IMR-90 (cell line): Measurements from ENCODE around the gene USP6NL. TPM values are rescaled to one million over a fixed set of nuclear protein-coding genes. Genes with fewer than 3 reads are reported as not detected.

Experiments used
- ATAC-seq: fragments of 200-7000 bp; cut with Tn5 transposase; 2 replicates; pipeline ENCODE4 v1.9.1; 2020; ENCODE audit warnings: low read depth, mild to moderate bottlenecking, moderate library complexity
- BruUV-seq: library from RNA; stranded (reverse); fragments of 400-500 nt; replicated peaks from 2 replicates; lab custom pipeline; 2021; lab: Mats Ljungman, UMichigan
- CTCF ChIA-PET: fragments of 300-600 bp; formaldehyde crosslinking; extraction: SDS; loops from one replicate; lab custom pipeline; 2021; ENCODE audit warnings: antibody characterized with exemption; lab: Yijun Ruan, JAX
- POLR2A ChIA-PET: fragments of 300-600 bp; sonication (Branson Sonifier 250); formaldehyde crosslinking; loops from one replicate; lab custom pipeline; 2022; ENCODE audit warnings: antibody characterized with exemption; ENCODE audit not compliant: unreplicated experiment; lab: Charles Lee
- DNase-seq: peaks from one replicate; pipeline ENCODE4 v3.0.0; 2013
- H2AFZ ChIP-seq: replicated peaks from 2 replicates; pipeline ENCODE3; 2013; ENCODE audit warnings: low read length, mild to moderate bottlenecking; ENCODE audit not compliant: poor library complexity
- H2AK5ac ChIP-seq: 2 replicates; pipeline ENCODE4 v1.6.1; 2013; ENCODE audit warnings: low read depth, low read length, inconsistent platforms
- H2AK9ac ChIP-seq: replicated peaks from 2 replicates; pipeline ENCODE3; 2013; ENCODE audit warnings: mild to moderate bottlenecking, low read depth, low read length, moderate library complexity; ENCODE audit not compliant: poor library complexity
- H2BK120ac ChIP-seq: 2 replicates; pipeline ENCODE4 v1.6.1; 2013; ENCODE audit warnings: low read depth, low read length, inconsistent platforms
- H2BK15ac ChIP-seq: 3 replicates; pipeline ENCODE4 v1.6.1; 2013; ENCODE audit warnings: low read depth, low read length, inconsistent platforms
- H2BK20ac ChIP-seq: 2 replicates; pipeline ENCODE4 v1.6.1; 2013; ENCODE audit warnings: low read depth, mild to moderate bottlenecking, inconsistent platforms, low read length, moderate library complexity
- H2BK5ac ChIP-seq: 2 replicates; pipeline ENCODE4 v1.6.1; 2013; ENCODE audit warnings: mild to moderate bottlenecking, low read depth, low read length, inconsistent platforms; ENCODE audit not compliant: poor library complexity, severe bottlenecking
- H3K14ac ChIP-seq: replicated peaks from 2 replicates; pipeline ENCODE4 v1.6.1; 2013; ENCODE audit warnings: low read depth, low read length, inconsistent platforms
- H3K18ac ChIP-seq: 2 replicates; pipeline ENCODE4 v1.6.1; 2013; ENCODE audit warnings: low read depth, low read length, control low read depth
- H3K23ac ChIP-seq: 2 replicates; pipeline ENCODE4 v1.6.1; 2013; ENCODE audit warnings: low read depth, low read length, inconsistent platforms
- H3K27ac ChIP-seq: 2 replicates; pipeline ENCODE4 v1.5.1; 2013; ENCODE audit warnings: mild to moderate bottlenecking, control low read depth, low read length; ENCODE audit not compliant: insufficient read depth
- H3K27me3 ChIP-seq: 2 replicates; pipeline ENCODE4 v1.6.1; 2013; ENCODE audit warnings: low read length; ENCODE audit not compliant: control insufficient read depth, insufficient read depth
- H3K36me3 ChIP-seq: 2 replicates; pipeline ENCODE4 v1.6.1; 2013; ENCODE audit warnings: low read length, mixed read lengths; ENCODE audit not compliant: control insufficient read depth, insufficient read depth
- H3K4ac ChIP-seq: 2 replicates; pipeline ENCODE4 v1.6.1; 2013; ENCODE audit warnings: low read depth, low read length, inconsistent platforms
- H3K4me1 ChIP-seq: 2 replicates; pipeline ENCODE4 v1.6.1; 2013; ENCODE audit warnings: low read length, mixed read lengths; ENCODE audit not compliant: control insufficient read depth, insufficient read depth
- H3K4me2 ChIP-seq: 2 replicates; pipeline ENCODE4 v1.6.1; 2013; ENCODE audit warnings: low read depth, mild to moderate bottlenecking, control low read depth, low read length, moderate library complexity
- H3K4me3 ChIP-seq: 2 replicates; pipeline ENCODE4 v1.5.1; 2013; ENCODE audit warnings: low read depth, mild to moderate bottlenecking, control low read depth, low read length, moderate library complexity; ENCODE audit not compliant: insufficient read depth
- H3K56ac ChIP-seq: 2 replicates; pipeline ENCODE4 v1.6.1; 2013; ENCODE audit warnings: low read length, inconsistent platforms; ENCODE audit not compliant: insufficient read depth; ENCODE audit errors: extremely low read depth
- H3K79me1 ChIP-seq, 2 experiments: 2 replicates each; pipeline ENCODE4 v1.6.1; 2013; ENCODE audit warnings: low read length in 2 of 2, inconsistent platforms in 1 of 2, low read depth in 1 of 2
- H3K9ac ChIP-seq: 2 replicates; pipeline ENCODE4 v1.6.1; 2013; ENCODE audit warnings: low read depth, low read length, control low read depth
- H3K9me1 ChIP-seq: 2 replicates; pipeline ENCODE4 v1.6.1; 2013; ENCODE audit warnings: low read length, inconsistent platforms; ENCODE audit not compliant: insufficient read depth
- H3K9me3 ChIP-seq: 2 replicates; pipeline ENCODE4 v1.6.1; 2013; ENCODE audit warnings: low read length; ENCODE audit not compliant: control insufficient read depth, insufficient read depth
- H4K20me1 ChIP-seq: 2 replicates; pipeline ENCODE4 v1.6.1; 2013; ENCODE audit warnings: low read length, inconsistent platforms; ENCODE audit not compliant: insufficient read depth
- H4K5ac ChIP-seq: 2 replicates; pipeline ENCODE4 v1.6.1; 2013; ENCODE audit warnings: mild to moderate bottlenecking, low read depth, low read length, control low read depth
- H4K8ac ChIP-seq, 2 experiments: 2 replicates each; pipeline ENCODE4 v1.6.1; 2013; ENCODE audit warnings: low read depth in 2 of 2, low read length in 2 of 2, control low read depth in 1 of 2, inconsistent platforms in 1 of 2
- H4K91ac ChIP-seq: 2 replicates; pipeline ENCODE4 v1.6.1; 2013; ENCODE audit warnings: low read depth, low read length, inconsistent platforms; ENCODE audit not compliant: insufficient read depth
- BHLHE40 ChIP-seq: fragments of 150-350 bp; IDR thresholded peaks from 2 replicates; pipeline ENCODE4 v1.6.1; 2016; ENCODE audit warnings: mild to moderate bottlenecking, low read depth, low read length
- CEBPB ChIP-seq: IDR thresholded peaks from 2 replicates; pipeline ENCODE4 v1.6.1; 2012; ENCODE audit warnings: low read depth, low read length, improper control_type of control experiment
- CHD1 ChIP-seq: IDR thresholded peaks from 2 replicates; pipeline ENCODE4 v1.6.1; 2012; ENCODE audit warnings: low read depth, low read length, improper control_type of control experiment
- FOS ChIP-seq: fragments of 150-350 bp; IDR thresholded peaks from 2 replicates; pipeline ENCODE4 v1.6.1; 2016; ENCODE audit warnings: low read depth, low read length
- MAFK ChIP-seq: IDR thresholded peaks from 2 replicates; pipeline ENCODE4 v1.6.1; 2012; ENCODE audit warnings: low read depth, low read length, improper control_type of control experiment
- MAZ ChIP-seq: IDR thresholded peaks from 2 replicates; pipeline ENCODE4 v1.6.1; 2012; ENCODE audit warnings: low read depth, mild to moderate bottlenecking, low read length, improper control_type of control experiment, moderate library complexity, borderline replicate concordance
- MXI1 ChIP-seq: IDR thresholded peaks from 2 replicates; pipeline ENCODE4 v1.6.1; 2012; ENCODE audit warnings: low read depth, mild to moderate bottlenecking, low read length, moderate library complexity, borderline replicate concordance
- NFE2L2 ChIP-seq: fragments of 150-350 bp; IDR thresholded peaks from 2 replicates; pipeline ENCODE4 v1.6.1; 2016; ENCODE audit warnings: low read depth, mild to moderate bottlenecking, low read length
- POLR2A ChIP-seq: IDR thresholded peaks from 2 replicates; pipeline ENCODE4 v1.6.1; 2012; ENCODE audit warnings: mild to moderate bottlenecking, low read depth, low read length
- RAD21 ChIP-seq: IDR thresholded peaks from 2 replicates; pipeline ENCODE4 v1.6.1; 2012; ENCODE audit warnings: low read length, improper control_type of control experiment
- RCOR1 ChIP-seq: IDR thresholded peaks from 2 replicates; pipeline ENCODE4 v1.6.1; 2012; ENCODE audit warnings: mild to moderate bottlenecking, low read length, improper control_type of control experiment; ENCODE audit not compliant: insufficient replicate concordance
- RFX5 ChIP-seq: IDR thresholded peaks from 2 replicates; pipeline ENCODE4 v1.8.0; 2012; ENCODE audit warnings: low read depth, mild to moderate bottlenecking, low read length, moderate library complexity
- SMC3 ChIP-seq: fragments of 150-350 bp; IDR thresholded peaks from 2 replicates; pipeline ENCODE4 v1.6.1; 2016; ENCODE audit warnings: low read depth, mild to moderate bottlenecking, antibody characterized with exemption, low read length, moderate library complexity
- WGBS, 2 experiments: methylation state at CpG; one replicate each; pipeline versions ENCODE4 v1.1.5 to v1.1.7; 2013; ENCODE audit warnings: missing lambda C conversion rate in 2 of 2; ENCODE audit not compliant: insufficient read length in 1 of 2; ENCODE audit errors: extremely low coverage in 2 of 2; 5-methylcytosine and 5-hydroxymethylcytosine counted together
- dilution Hi-C: fragments of 300-500 bp; cut with HindIII; formaldehyde crosslinking; loops from one replicate; pipeline ENCODE4 v1.14.3; 2018; ENCODE audit warnings: low sequenced_read_pairs; ENCODE audit not compliant: unreplicated experiment
- in situ Hi-C: fragments of 300-500 bp; cut with MboI; formaldehyde crosslinking; loops from 3 replicates; pipeline ENCODE4 v1.14.3; 2019; ENCODE audit warnings: low sequenced_read_pairs, inconsistent platforms, mixed read lengths
- intact Hi-C: fragments of 100-400 bp; cut with micrococcal nuclease; formaldehyde crosslinking; loops from 2 replicates; pipeline ENCODE4 v1.10.0; 2022
- polyA plus RNA-seq, 3 experiments: library from polyadenylated mRNA; depleted of rRNA; stranded (reverse); fragments of >200 nt; gene quantifications; 2 replicates each; pipeline ENCODE4 v1.2.3, GENCODE V29; 2012; ENCODE audit warnings: low replicate concordance in 1 of 3
- total RNA-seq: library from RNA; depleted of rRNA; stranded (reverse); fragments of >200 nt; gene quantifications from 2 replicates; pipeline ENCODE4 v1.2.3, GENCODE V29; 2012
- TF ChIP-seq, protein P1 (sequence below): fragments of 150-350 bp; IDR thresholded peaks from 2 replicates; pipeline ENCODE4 v1.6.1; 2017; ENCODE audit warnings: mild to moderate bottlenecking, antibody characterized with exemption, low read length, low read depth

Gene USP6NL
- total and polyA plus RNA-seq, 2 of the 4 experiments (the other 2 are of a cell fraction) = 7.8 to 9.1 TPM

GRCh38 chr10:11605807-11606408, 5.5 kb downstream of the USP6NL start:
- TF ChIP-seq, protein P1, sequence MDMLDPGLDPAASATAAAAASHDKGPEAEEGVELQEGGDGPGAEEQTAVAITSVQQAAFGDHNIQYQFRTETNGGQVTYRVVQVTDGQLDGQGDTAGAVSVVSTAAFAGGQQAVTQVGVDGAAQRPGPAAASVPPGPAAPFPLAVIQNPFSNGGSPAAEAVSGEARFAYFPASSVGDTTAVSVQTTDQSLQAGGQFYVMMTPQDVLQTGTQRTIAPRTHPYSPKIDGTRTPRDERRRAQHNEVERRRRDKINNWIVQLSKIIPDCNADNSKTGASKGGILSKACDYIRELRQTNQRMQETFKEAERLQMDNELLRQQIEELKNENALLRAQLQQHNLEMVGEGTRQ = no peak
- TF ChIP-seq SMC3 = no peak
- TF ChIP-seq RFX5 = no peak
- no peak for TF ChIP-seq FOS
- TF ChIP-seq CHD1 = no peak
- TF ChIP-seq RAD21 = no peak
- TF ChIP-seq MAZ = no peak
- no peak for TF ChIP-seq MXI1
- TF ChIP-seq CEBPB = no peak
- TF ChIP-seq RCOR1 = no peak
- no peak for TF ChIP-seq BHLHE40
- no peak for TF ChIP-seq POLR2A
- TF ChIP-seq MAFK = no peak
- no peak for TF ChIP-seq NFE2L2
- H2AK5ac ChIP-seq = no peak overlapping the region
- H3K27me3 ChIP-seq = no peaks in the 10 kb centered on the region
- H4K20me1 ChIP-seq = peaks cover 11% of the 10 kb centered on the region; the same call in 1 of the 2 replicates
- no TSS peak for BruUV-seq
- no peak overlapping the region for H3K4ac ChIP-seq
- no peak overlapping the region for H4K5ac ChIP-seq
- H3K4me1 ChIP-seq = peaks cover 7% of the 10 kb centered on the region
- H3K14ac ChIP-seq = no peak overlapping the region
- H3K9me3 ChIP-seq = no peaks in the 10 kb centered on the region
- no peak overlapping the region for H3K23ac ChIP-seq
- POLR2A ChIA-PET = interaction anchor here (0.6 kb wide), 1 partner anchor 63 kb away, joined by 3 read pairs; no protein-coding TSS in a partner anchor
- no peak overlapping the region for H3K4me3 ChIP-seq
- no peak overlapping the region for H3K27ac ChIP-seq
- CTCF ChIA-PET = interaction anchor here (0.6 to 0.9 kb wide), 2 partner anchors 26 to 140 kb away, joined by 3 to 7 read pairs; no protein-coding TSS in a partner anchor
- peaks cover 32 to 51% of the 10 kb centered on the region in 2 experiments for H3K79me1 ChIP-seq
- dilution Hi-C loops (no loop called here), intact Hi-C loops (no loop called here), in situ Hi-C loops (no loop called here)
- H3K56ac ChIP-seq = no peak overlapping the region
- H3K36me3 ChIP-seq = no peaks in the 10 kb centered on the region
- no peak overlapping the region for H2BK5ac ChIP-seq
- no peak overlapping the region for H2BK120ac ChIP-seq
- ATAC-seq (no peak), DNase-seq (no peak)
- no CpG with 5 or more reads among the region's 2 CpGs for WGBS, 2 experiments
- H3K18ac ChIP-seq = no peak overlapping the region
- no peak overlapping the region for H4K91ac ChIP-seq
- no peak overlapping the region for H2BK15ac ChIP-seq
- H2BK20ac ChIP-seq = no peak overlapping the region
- no peak overlapping the region for H3K4me2 ChIP-seq
- H4K8ac ChIP-seq = no peak overlapping the region
- no peak overlapping the region for H2AK9ac ChIP-seq
- H3K9me1 ChIP-seq = peaks cover 5% of the 10 kb centered on the region; the same call in 1 of the 2 replicates
- no peak overlapping the region for H2AFZ ChIP-seq
- no peak overlapping the region for H3K9ac ChIP-seq
